HG03095 (cell line): Measurements from ENCODE around the gene ZNF232.
"Not testable (repeated sequence)": the region's sequence is repeated elsewhere in the genome, so short reads cannot be mapped to it uniquely, and the experiment has no call there.

ENCODE experiments used
- ATAC-seq: cut with Tn5 transposase; IDR thresholded peaks from one replicate; pipeline ENCODE4 v1.9.1; 2021; ENCODE audit warnings: moderate library complexity; ENCODE audit not compliant: unreplicated experiment

Gene ZNF232

GRCh38 chr17:5111402-5112204 is at the start of gene ZNF232:
Gene ZNF232, minus strand, starts transcription at chr17:5111878. Its CDS starts 56 bp downstream, at chr17:5111822.
- ATAC-seq: peak; percentile 82

- ATAC-seq: not testable (repeated sequence)
Observed at GRCh38 chr17:5160702-5161101, 49.0 kb upstream of the ZNF232 start.

GRCh38 chr17:5146122-5146521 is 34.4 kb upstream of the ZNF232 start:
- ATAC-seq: not testable (repeated sequence)

GRCh38 chr17:5142877-5143276 is 31.2 kb upstream of the ZNF232 start:
- ATAC-seq: not testable (repeated sequence)

GRCh38 chr17:5139458-5139732 is 27.7 kb upstream of the ZNF232 start:
- ATAC-seq: no peak

GRCh38 chr17:5138616-5139457 is 27.2 kb upstream of the ZNF232 start:
- ATAC-seq: no peak

- ATAC-seq: not testable (repeated sequence)
Observed at GRCh38 chr17:5138198-5138544, 26.5 kb upstream of the ZNF232 start.

- not testable (repeated sequence) for ATAC-seq
Observed at GRCh38 chr17:5137511-5138197, 26.0 kb upstream of the ZNF232 start.

- not testable (repeated sequence) for ATAC-seq
Observed at GRCh38 chr17:5136580-5137412, 25.1 kb upstream of the ZNF232 start.

GRCh38 chr17:5135726-5136579 is 24.3 kb upstream of the ZNF232 start:
- ATAC-seq: no peak

- ATAC-seq: not testable (repeated sequence)
Observed at GRCh38 chr17:5135131-5135712, 23.5 kb upstream of the ZNF232 start.

- ATAC-seq: not testable (repeated sequence)
Observed at GRCh38 chr17:5134571-5134970, 22.9 kb upstream of the ZNF232 start.

- not testable (repeated sequence) for ATAC-seq
Observed at GRCh38 chr17:5133961-5134360, 22.3 kb upstream of the ZNF232 start.

- ATAC-seq: no peak
Observed at GRCh38 chr17:5133311-5133710, 21.6 kb upstream of the ZNF232 start.

- ATAC-seq: not testable (repeated sequence)
Observed at GRCh38 chr17:5132503-5133225, 21.0 kb upstream of the ZNF232 start.

- not testable (repeated sequence) for ATAC-seq
Observed at GRCh38 chr17:5131799-5132502, 20.3 kb upstream of the ZNF232 start.

- no peak for ATAC-seq
Observed at GRCh38 chr17:5131146-5131715, 19.6 kb upstream of the ZNF232 start.

- not testable (repeated sequence) for ATAC-seq
Observed at GRCh38 chr17:5130687-5131086, 19.0 kb upstream of the ZNF232 start.
